ENCODE measurements around the gene ZSCAN10. TPM values are rescaled to one million over a fixed set of nuclear protein-coding genes. Genes with fewer than 3 reads are reported as not detected.

Gene ZSCAN10
- total RNA-seq, 1 experiment from 2014 or later: 207 TPM

- no peak overlapping the region for H2BK120ac ChIP-seq (ENCODE audit: low read depth, low read length, poor library complexity, severe bottlenecking)
- H3K27me3 ChIP-seq (ENCODE audit: insufficient read depth, low read length): no peaks in the 10 kb centered on the region
- peaks cover 16 to 38% (median 28%) of the 10 kb centered on the region in 3 experiments for H3K36me3 Mint-ChIP-seq (ENCODE audit: insufficient read depth in 1 of 3, low read depth in 3 of 3)
- no CpG with 5 or more reads among the region's 5 CpGs for WGBS (ENCODE audit: extremely low coverage, insufficient read length, low lambda C conversion rate)
- H3K23ac ChIP-seq (ENCODE audit: insufficient read length, low read depth, low read length): no peak overlapping the region
- no peak overlapping the region for H2BK5ac ChIP-seq (ENCODE audit: insufficient read length, low read length)
- peak overlapping the region; percentile 55 for H3K18ac ChIP-seq (ENCODE audit: insufficient read length, low read depth, low read length)
- no peak overlapping the region for H2AFZ ChIP-seq (ENCODE audit: low read length)
- peak overlapping the region; percentile 86 for H3K9ac ChIP-seq (ENCODE audit: extremely low read depth, insufficient read length, low read length)
- H3K79me2 ChIP-seq (ENCODE audit: insufficient read depth, low read length): peaks cover 15% of the 10 kb centered on the region; the same call in 1 of the 2 replicates
- H3K9me3 ChIP-seq (ENCODE audit: control insufficient read depth, low read depth, low read length): no peaks in the 10 kb centered on the region
- no peak overlapping the region for H2AK5ac ChIP-seq (ENCODE audit: insufficient read length, low read length)
- peak overlapping the region; percentile 95 for H3K27ac ChIP-seq (ENCODE audit: insufficient read length, low read depth, low read length)
- H3K4me3 Mint-ChIP-seq: peak overlapping the region; percentile 98 to 100
- H3K23me2 ChIP-seq (ENCODE audit: insufficient read length, low read depth, low read length, poor library complexity, severe bottlenecking): peaks cover 26% of the 10 kb centered on the region
- H3K14ac ChIP-seq (ENCODE audit: insufficient read depth, low read length): peak overlapping the region; percentile 54; the same call in 1 of the 2 replicates
- H2BK20ac ChIP-seq (ENCODE audit: low read depth, low read length, poor library complexity, severe bottlenecking): no peak overlapping the region
- no peak for TF ChIP-seq CTCF (conservative IDR thresholded peaks at IDR 0.05)
- no peak overlapping the region; the same call in 1 of the 2 replicates for H2BK15ac ChIP-seq (ENCODE audit: low read depth, low read length)
- H2BK12ac ChIP-seq (ENCODE audit: insufficient read length, low read depth, low read length): no peak overlapping the region
- no peak overlapping the region for H3K4ac ChIP-seq (ENCODE audit: low read depth, low read length)
- H3K27me3 Mint-ChIP-seq (ENCODE audit: low read depth): no peaks in the 10 kb centered on the region; the same call in 1 of the 2 replicates
- DNase-seq: no peak
- H4K5ac ChIP-seq (ENCODE audit: insufficient read length, low read depth, low read length): peak overlapping the region; percentile 13
- no peaks in the 10 kb centered on the region for H4K20me1 ChIP-seq (ENCODE audit: control insufficient read depth, insufficient read depth, insufficient read length)
- no peaks in the 10 kb centered on the region for H3K79me1 ChIP-seq (ENCODE audit: insufficient read depth, low read depth, low read length, poor library complexity, severe bottlenecking)
- H3K9me3 Mint-ChIP-seq: no peaks in the 10 kb centered on the region
- H3K56ac ChIP-seq (ENCODE audit: insufficient read length, low read depth, low read length): peak overlapping the region; percentile 17
- H3T11ph ChIP-seq (ENCODE audit: low read length): no peak overlapping the region
- H3K4me2 ChIP-seq (ENCODE audit: insufficient read depth, insufficient read length, low read length): peak overlapping the region; percentile 94
- H4K8ac ChIP-seq (replicated peaks; ENCODE audit: insufficient read length, low read depth, low read length): no peak overlapping the region
- H3K27ac Mint-ChIP-seq: peak overlapping the region; percentile 98 to 100 (median 99)
- H3K4me1 ChIP-seq (ENCODE audit: insufficient read depth, low read length): peaks cover 6% of the 10 kb centered on the region; the same call in 1 of the 2 replicates
- H4K91ac ChIP-seq (ENCODE audit: insufficient read length, low read depth, low read length): peak overlapping the region; percentile 47
- peaks cover 49 to 55% of the 10 kb centered on the region in 2 experiments for H3K4me1 Mint-ChIP-seq
Measured at GRCh38 chr16:3099395-3099731, 269 bp upstream of the ZSCAN10 start.

Measured in H9 (cell line).